D721Med (cell line): Measurements from ENCODE around the gene INPP4A.

Experiments
- DNase-seq: peaks from one replicate; pipeline ENCODE4 v3.0.0; 2011; ENCODE audit warnings: low spot score; ENCODE audit not compliant: insufficient read length
- FAIRE-seq: peaks from 2 replicates; lab custom pipeline; 2011; peaks lifted over from hg19 to GRCh38; lab: Jason Lieb, UNC
- TF ChIP-seq, protein P1 (sequence below): IDR thresholded peaks from 2 replicates; pipeline ENCODE4 v1.5.1; 2012; ENCODE audit warnings: mild to moderate bottlenecking, control low read depth; ENCODE audit not compliant: insufficient read depth; ENCODE audit errors: missing control alignments

The INPP4A gene

DNA sequence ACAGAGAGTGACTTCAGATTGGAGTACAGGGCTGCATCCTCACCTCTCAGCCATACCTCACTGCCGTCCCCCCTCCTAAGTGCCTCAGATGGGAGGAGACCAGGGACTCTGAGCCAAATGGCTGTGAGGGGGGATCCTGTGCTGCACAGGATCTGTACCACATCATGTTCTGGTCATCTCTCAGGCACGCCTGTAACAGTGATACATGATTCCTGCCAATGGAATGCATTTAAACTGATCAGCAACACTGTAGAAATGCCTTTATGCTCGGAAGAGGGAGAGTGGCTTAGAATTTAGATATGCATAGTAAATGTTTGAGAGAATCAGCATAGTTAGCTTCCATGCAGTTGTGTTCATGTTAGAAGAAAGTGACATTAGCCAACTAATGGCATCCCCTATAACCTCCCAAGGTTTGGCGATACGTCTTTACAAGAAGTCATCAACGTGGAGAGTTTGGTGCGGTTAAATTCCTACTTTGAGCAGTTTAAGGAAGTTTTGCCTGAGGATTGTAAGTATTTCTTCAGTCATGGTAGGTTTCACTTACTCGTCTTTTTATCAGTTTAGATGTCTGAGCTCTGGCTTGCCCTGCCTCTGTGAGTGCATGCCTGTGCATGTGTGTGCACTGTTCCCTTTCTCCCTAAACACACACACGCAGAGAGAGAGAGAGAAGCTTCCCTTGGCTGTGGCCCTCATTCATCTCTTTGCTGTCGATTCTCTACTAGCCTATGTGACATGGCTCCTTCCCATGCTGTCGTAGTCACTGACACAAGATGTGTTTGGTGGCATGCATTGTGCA lies 123.7 kb downstream of the INPP4A start:
- no peak for DNase-seq
- TF ChIP-seq, protein P1, sequence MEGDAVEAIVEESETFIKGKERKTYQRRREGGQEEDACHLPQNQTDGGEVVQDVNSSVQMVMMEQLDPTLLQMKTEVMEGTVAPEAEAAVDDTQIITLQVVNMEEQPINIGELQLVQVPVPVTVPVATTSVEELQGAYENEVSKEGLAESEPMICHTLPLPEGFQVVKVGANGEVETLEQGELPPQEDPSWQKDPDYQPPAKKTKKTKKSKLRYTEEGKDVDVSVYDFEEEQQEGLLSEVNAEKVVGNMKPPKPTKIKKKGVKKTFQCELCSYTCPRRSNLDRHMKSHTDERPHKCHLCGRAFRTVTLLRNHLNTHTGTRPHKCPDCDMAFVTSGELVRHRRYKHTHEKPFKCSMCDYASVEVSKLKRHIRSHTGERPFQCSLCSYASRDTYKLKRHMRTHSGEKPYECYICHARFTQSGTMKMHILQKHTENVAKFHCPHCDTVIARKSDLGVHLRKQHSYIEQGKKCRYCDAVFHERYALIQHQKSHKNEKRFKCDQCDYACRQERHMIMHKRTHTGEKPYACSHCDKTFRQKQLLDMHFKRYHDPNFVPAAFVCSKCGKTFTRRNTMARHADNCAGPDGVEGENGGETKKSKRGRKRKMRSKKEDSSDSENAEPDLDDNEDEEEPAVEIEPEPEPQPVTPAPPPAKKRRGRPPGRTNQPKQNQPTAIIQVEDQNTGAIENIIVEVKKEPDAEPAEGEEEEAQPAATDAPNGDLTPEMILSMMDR = no peak
- no peak for FAIRE-seq

DNA sequence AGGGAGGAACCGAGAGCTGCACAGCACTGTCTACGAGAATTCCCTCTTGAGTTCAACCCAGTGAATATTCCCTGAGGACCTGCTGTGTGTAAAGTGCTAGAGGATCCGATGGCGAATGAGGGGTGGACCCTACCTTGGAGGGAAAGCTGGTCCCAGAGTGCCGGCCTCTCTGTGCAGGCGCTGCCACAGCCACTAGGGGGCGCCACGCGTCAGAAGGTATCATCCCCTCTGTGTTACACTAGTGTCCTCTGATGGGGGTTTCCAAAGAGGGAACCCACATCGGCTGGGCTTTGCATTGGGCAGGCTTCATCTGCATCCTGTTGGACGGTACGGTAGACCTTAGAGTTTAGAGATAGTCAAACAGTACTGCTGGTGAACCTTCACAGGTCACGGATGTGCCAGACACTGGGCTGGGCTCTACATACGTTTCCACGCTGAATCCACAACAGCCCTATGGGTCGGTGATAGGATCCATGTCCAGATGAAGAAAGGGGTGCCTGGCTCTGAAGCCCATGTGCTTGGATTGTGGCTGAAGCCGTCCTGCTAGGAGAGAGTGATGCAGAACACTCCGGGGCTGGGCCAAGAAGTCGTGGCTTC lies 124.6 kb downstream of the INPP4A start:
- DNase-seq = peak; percentile 73
- FAIRE-seq = no peak
- TF ChIP-seq, protein P1 = peak; percentile 76

DNA sequence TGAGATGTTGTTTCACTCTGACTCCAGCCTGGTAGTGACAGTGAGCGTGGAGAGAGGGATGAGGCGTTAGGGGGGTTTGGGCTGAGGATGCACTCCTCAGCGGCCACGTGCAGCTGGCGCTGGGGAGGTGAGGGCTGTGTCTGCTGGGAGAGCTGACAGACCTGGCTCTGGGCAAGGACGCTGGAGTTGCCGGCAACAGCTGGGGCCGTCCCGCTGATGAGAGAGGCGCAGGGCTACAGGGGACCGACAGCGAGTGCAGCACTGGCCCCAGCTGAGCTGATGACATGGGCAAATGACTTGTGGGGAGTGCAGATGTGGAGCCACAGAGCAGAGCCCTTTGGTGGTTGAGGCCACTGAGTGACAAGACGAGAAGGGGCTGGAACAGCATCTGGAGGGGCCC lies 125.3 kb downstream of the INPP4A start:
- DNase-seq = no peak
- TF ChIP-seq, protein P1 = no peak
- no peak for FAIRE-seq

DNA sequence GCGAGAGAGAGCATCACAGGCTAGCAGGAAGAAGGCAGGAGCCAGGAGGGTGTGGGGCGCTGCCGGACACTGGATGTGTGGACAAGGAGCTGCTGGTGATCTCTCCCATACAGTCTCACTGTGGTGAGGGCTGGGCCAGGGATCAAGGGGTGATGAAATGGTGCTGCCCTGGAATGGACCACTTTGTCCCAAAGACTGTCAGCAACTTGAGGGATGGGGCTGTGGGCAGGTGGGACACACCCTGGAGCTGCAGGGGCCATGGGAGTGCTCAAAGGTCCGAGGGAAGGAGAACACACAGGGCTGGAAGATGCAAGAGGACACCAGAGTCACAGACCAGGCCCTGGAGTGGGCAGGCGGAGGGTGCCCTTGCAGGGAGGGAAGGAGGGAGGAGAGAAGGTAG lies 125.7 kb downstream of the INPP4A start:
- FAIRE-seq (no peak), DNase-seq (no peak)
- TF ChIP-seq, protein P1 = no peak

DNA sequence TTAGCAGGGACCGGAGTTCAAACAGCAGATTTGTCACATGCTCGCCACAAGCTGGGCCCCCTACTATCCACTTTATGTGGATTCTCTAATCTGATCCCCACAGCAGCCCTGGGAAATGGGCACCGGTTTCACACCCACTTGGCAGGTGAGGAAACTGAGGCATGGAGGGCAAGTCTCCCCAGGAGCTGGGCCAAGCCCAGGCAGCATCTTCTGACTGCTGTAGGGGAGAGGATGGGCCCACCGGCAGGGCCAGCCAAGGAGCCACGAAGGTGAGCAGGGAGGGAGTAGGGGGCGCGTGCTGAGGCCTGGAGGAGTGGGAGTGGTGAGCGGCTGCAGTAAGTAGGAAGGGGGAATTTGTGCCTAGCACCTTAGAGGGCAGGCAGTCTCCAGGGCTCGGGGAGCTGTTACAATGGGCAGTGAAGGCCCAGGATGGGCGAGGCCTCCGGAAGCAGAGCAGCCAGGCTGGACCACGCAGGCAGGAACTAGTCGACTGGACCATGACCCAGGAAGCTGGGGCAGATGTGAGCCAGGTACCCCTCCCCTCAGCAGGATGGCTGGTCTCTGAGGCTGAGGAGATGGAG lies 126.6 kb downstream of the INPP4A start:
- TF ChIP-seq, protein P1 = no peak
- FAIRE-seq = no peak
- DNase-seq = no peak

DNA sequence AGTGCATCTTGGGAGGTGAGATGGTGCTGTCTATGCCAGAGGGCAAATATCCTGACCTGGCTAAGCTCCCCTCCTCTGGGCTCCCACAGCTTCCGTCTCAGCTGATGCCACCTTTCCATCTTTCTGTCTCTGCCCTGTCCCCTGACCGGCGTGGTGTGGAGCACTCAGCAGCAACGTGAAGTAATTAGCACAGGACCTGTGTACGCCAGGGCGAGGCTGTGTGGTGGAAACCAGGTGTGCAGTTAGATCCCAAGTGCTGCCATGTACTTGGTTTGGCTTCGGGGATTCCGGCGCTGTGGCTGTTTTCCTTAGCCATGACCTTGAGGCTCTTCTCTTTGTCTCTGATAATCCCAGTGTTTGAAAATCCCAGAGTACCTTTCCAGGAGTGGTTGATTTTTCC lies 127.1 kb downstream of the INPP4A start:
- no peak for FAIRE-seq
- TF ChIP-seq, protein P1 = no peak
- DNase-seq = no peak

DNA sequence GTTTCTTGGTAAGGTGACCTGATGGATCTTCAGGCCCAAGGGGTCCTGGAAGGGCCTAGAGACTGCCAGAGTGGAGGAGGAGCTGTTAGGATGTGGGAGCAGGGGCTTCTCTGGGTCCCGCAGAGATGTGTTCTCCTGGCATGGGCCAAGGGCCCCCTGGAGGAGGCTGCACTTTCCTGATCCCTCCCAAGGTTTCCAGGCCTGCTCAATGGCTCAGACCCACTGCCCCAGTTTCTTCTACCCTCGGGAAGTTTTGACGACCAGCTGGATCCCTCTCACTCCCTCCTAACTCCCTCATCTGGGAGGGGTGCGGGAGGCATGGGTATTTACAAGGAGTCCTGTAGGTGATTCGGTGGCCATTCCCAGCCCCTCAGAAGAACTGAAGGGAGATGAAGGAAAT lies 127.6 kb downstream of the INPP4A start:
- FAIRE-seq = no peak
- TF ChIP-seq, protein P1 = no peak
- DNase-seq = no peak
